ENCODE results near the gene TPSB2.
"Not testable (repeated sequence)": the region's sequence is repeated elsewhere in the genome, so short reads cannot be mapped to it uniquely, and the experiment has no call there.

GRCh38 chr16:1228227-1228626 is 1.8 kb downstream of the TPSB2 start:
- not testable (repeated sequence) for TF ChIP-seq CTCF (IDR thresholded peaks at IDR 0.05; ENCODE audit: low read length); EZH2phosphoT487 (IDR thresholded peaks at IDR 0.05; ENCODE audit: low read length); EZH2 (optimal IDR thresholded peaks at IDR 0.05; ENCODE audit: low read depth, low read length)
